Liver (tissue), 9 donors: Measurements from ENCODE around the gene ANKRD11. TPM values are rescaled to one million over a fixed set of nuclear protein-coding genes. Genes with fewer than 3 reads are reported as not detected.

ENCODE experiments used
- DNase-seq: peaks from one replicate; pipeline ENCODE4 v3.0.0-alpha.2; 2017; ENCODE audit warnings: low spot score
- H3K27ac ChIP-seq, 2 donors: one replicate each; pipeline ENCODE4 v1.7.0; 2013; ENCODE audit warnings: inconsistent platforms in 2 of 2, low read length in 2 of 2, control low read depth in 1 of 2, low read depth in 1 of 2, mild to moderate bottlenecking in 1 of 2
- H3K27me3 ChIP-seq, 4 donors: one replicate each; pipeline versions ENCODE4 v1.6.1 to v1.7.0; 2013; ENCODE audit warnings: low read length in 3 of 4, inconsistent platforms in 1 of 4, mild to moderate bottlenecking in 1 of 4, moderate library complexity in 1 of 4; ENCODE audit not compliant: control insufficient read depth in 4 of 4, insufficient read depth in 4 of 4
- H3K36me3 ChIP-seq, 4 donors: one replicate each; pipeline versions ENCODE4 v1.6.1 to v1.7.0; 2013; ENCODE audit warnings: low read length in 3 of 4, mild to moderate bottlenecking in 3 of 4, low read depth in 1 of 4, moderate library complexity in 1 of 4; ENCODE audit not compliant: control insufficient read depth in 4 of 4, insufficient read depth in 3 of 4
- H3K4me1 ChIP-seq, 4 donors: one replicate each; pipeline versions ENCODE4 v1.6.1 to v1.7.0; 2013; ENCODE audit warnings: low read length in 3 of 4, mild to moderate bottlenecking in 3 of 4, moderate library complexity in 1 of 4; ENCODE audit not compliant: control insufficient read depth in 4 of 4, insufficient read depth in 4 of 4
- H3K4me3 ChIP-seq, 3 donors: one replicate each; pipeline versions ENCODE4 v1.6.1 to v1.7.0; 2013; ENCODE audit warnings: low read length in 3 of 3, control low read depth in 1 of 3, low read depth in 1 of 3, mild to moderate bottlenecking in 1 of 3
- H3K9ac ChIP-seq, 2 donors: one replicate each; pipeline ENCODE4 v1.7.0; 2013; ENCODE audit warnings: low read length in 2 of 2, mild to moderate bottlenecking in 2 of 2, moderate library complexity in 2 of 2, control low read depth in 1 of 2, low read depth in 1 of 2
- H3K9me3 ChIP-seq, 4 donors: one replicate each; pipeline versions ENCODE4 v1.6.1 to v1.7.0; 2013; ENCODE audit warnings: low read length in 3 of 4; ENCODE audit not compliant: control insufficient read depth in 4 of 4
- FOXA1 ChIP-seq: IDR thresholded peaks from 2 replicates; pipeline ENCODE4 v1.6.1; 2016; ENCODE audit warnings: antibody characterized with exemption
- GABPA ChIP-seq, 2 donors: IDR thresholded peaks in 1 of 2; conservative IDR thresholded peaks in 1 of 2; 2 replicates each; pipeline ENCODE4 v1.6.1; 2016; ENCODE audit warnings: antibody characterized with exemption in 2 of 2, mild to moderate bottlenecking in 1 of 2, moderate library complexity in 1 of 2
- HNF4A ChIP-seq, 2 donors: conservative IDR thresholded peaks; 2 replicates each; pipeline ENCODE4 v1.6.1; 2016; ENCODE audit warnings: antibody characterized with exemption in 2 of 2, mild to moderate bottlenecking in 2 of 2
- HNF4G ChIP-seq: IDR thresholded peaks from 2 replicates; pipeline ENCODE4 v1.6.1; 2016; ENCODE audit warnings: antibody characterized with exemption
- NR2F2 ChIP-seq: IDR thresholded peaks from 2 replicates; pipeline ENCODE4 v1.6.1; 2016; ENCODE audit warnings: antibody characterized with exemption
- TAF1 ChIP-seq: conservative IDR thresholded peaks from 2 replicates; pipeline ENCODE4 v1.6.1; 2016; ENCODE audit warnings: antibody characterized with exemption, mild to moderate bottlenecking
- YY1 ChIP-seq: IDR thresholded peaks from 2 replicates; pipeline ENCODE4 v1.6.1; 2016; ENCODE audit warnings: antibody characterized with exemption, mild to moderate bottlenecking
- WGBS: extraction: QIAGEN DNeasy Blood & Tissue Kit; methylation state at CpG from one replicate; pipeline ENCODE4 v1.1.7; 2013; 5-methylcytosine and 5-hydroxymethylcytosine counted together
- polyA plus RNA-seq, 2 donors: library from polyadenylated mRNA; stranded (reverse) in 1 of 2; unstranded in 1 of 2; fragments of 200-250 nt in 1 of 2; fragments of >200 nt in 1 of 2; fragmentation: Nextera tagmentation in 1 of 2; extraction: Ambion mirVana in 1 of 2; gene quantifications; one replicate each; pipeline versions ENCODE4 v1.2.1 to v1.2.3, GENCODE V29; 2013 to 2015
- total RNA-seq, 2 donors: library from RNA; depleted of rRNA; stranded (reverse); fragments of >200 nt; gene quantifications; one replicate each; pipeline ENCODE4 v1.2.3, GENCODE V29; 2014
- TF ChIP-seq, protein P1 (sequence below): IDR thresholded peaks from 2 replicates; pipeline ENCODE4 v1.6.1; 2016; ENCODE audit warnings: antibody characterized with exemption
- TF ChIP-seq, protein P2 (sequence below): IDR thresholded peaks from 2 replicates; pipeline ENCODE4 v1.6.1; 2016; ENCODE audit warnings: antibody characterized with exemption
- TF ChIP-seq, protein P3 (sequence below): IDR thresholded peaks from 2 replicates; pipeline ENCODE4 v1.6.1; 2016; ENCODE audit warnings: antibody characterized with exemption
- TF ChIP-seq, protein P4 (sequence below): fragments of 150-350 bp; IDR thresholded peaks from 2 replicates; pipeline ENCODE4 v1.5.1; 2017; ENCODE audit warnings: improper control_type of control experiment, low read depth, low read length; ENCODE audit not compliant: missing input control
- donor health status: healthy.
- donor health status: healthy.
- donor health status: healthy.
- donor health status: healthy.
- donor health status: healthy.

The ANKRD11 gene
- total and polyA plus RNA-seq, 4 donors, result 16.3 to 55.1 (median 28.0) TPM

GRCh38 chr16:89507214-89507833, 17.0 kb upstream of the ANKRD11 start:
- WGBS, result 15% methylated on average over 42 of the region's 42 CpGs
- TF ChIP-seq NR2F2, result no peak
- no peak for DNase-seq
- peak overlapping the region; percentile 73 to 98 (median 85) for H3K4me3 ChIP-seq
- H3K36me3 ChIP-seq, result peaks cover 5 to 14% (median 10%) of the 10 kb centered on the region in 4 donors
- peaks cover 10 to 33% (median 27%) of the 10 kb centered on the region in 4 donors for H3K4me1 ChIP-seq
- H3K27ac ChIP-seq, result peak overlapping the region; percentile 92 to 95
- peak overlapping the region; percentile 8 to 50 for H3K9ac ChIP-seq
- no peaks in the 10 kb centered on the region for H3K27me3 ChIP-seq
- H3K9me3 ChIP-seq, result no peaks in the 10 kb centered on the region

DNA sequence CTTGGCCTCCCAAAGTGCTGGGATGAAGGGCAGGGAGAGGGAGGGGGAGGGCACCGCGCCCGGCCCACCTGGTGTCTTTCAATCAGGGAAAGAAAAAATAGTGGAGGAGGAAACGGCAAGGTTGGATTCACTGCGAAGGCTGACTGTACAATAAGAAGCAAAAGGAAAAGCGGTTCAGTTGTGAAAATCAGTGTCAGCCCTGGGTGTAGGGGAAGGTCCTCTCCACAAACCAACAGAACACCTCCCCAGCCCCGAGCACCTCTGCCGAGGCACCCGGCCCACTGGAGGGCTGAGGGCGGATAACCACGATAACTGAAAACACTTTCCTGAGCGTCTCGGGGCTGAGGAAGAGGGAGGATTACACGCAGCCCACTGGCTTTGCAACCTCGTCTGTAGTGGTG, 16.4 kb upstream of the ANKRD11 start:
- Histone ChIP-seq H3K4me3 (peak overlapping the region in 1 of 3 donors; percentile 98), H3K4me1 (peaks cover 10 to 36% (median 27%) of the 10 kb centered on the region in 4 donors), H3K27ac (peak overlapping the region; percentile 92 to 95), H3K36me3 (peaks cover 5 to 14% (median 9%) of the 10 kb centered on the region in 4 donors), H3K27me3 (no peaks in the 10 kb centered on the region), H3K9me3 (no peaks in the 10 kb centered on the region), H3K9ac (peak overlapping the region in 1 of 2 donors; percentile 50)
- TF ChIP-seq FOXA1, result no peak
- TF ChIP-seq GABPA (IDR thresholded peaks at IDR 0.05 in 1 of 2, conservative IDR thresholded peaks at IDR 0.05 in 1 of 2), result no peak
- TF ChIP-seq HNF4G, result no peak
- TF ChIP-seq HNF4A (conservative IDR thresholded peaks at IDR 0.05), result no peak
- TF ChIP-seq, protein P1, sequence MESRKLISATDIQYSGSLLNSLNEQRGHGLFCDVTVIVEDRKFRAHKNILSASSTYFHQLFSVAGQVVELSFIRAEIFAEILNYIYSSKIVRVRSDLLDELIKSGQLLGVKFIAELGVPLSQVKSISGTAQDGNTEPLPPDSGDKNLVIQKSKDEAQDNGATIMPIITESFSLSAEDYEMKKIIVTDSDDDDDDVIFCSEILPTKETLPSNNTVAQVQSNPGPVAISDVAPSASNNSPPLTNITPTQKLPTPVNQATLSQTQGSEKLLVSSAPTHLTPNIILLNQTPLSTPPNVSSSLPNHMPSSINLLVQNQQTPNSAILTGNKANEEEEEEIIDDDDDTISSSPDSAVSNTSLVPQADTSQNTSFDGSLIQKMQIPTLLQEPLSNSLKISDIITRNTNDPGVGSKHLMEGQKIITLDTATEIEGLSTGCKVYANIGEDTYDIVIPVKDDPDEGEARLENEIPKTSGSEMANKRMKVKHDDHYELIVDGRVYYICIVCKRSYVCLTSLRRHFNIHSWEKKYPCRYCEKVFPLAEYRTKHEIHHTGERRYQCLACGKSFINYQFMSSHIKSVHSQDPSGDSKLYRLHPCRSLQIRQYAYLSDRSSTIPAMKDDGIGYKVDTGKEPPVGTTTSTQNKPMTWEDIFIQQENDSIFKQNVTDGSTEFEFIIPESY, result no peak
- TF ChIP-seq, protein P2, sequence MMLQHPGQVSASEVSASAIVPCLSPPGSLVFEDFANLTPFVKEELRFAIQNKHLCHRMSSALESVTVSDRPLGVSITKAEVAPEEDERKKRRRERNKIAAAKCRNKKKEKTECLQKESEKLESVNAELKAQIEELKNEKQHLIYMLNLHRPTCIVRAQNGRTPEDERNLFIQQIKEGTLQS, result no peak
- TF ChIP-seq, protein P3, sequence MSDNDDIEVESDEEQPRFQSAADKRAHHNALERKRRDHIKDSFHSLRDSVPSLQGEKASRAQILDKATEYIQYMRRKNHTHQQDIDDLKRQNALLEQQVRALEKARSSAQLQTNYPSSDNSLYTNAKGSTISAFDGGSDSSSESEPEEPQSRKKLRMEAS, result no peak
- TF ChIP-seq, protein P4, sequence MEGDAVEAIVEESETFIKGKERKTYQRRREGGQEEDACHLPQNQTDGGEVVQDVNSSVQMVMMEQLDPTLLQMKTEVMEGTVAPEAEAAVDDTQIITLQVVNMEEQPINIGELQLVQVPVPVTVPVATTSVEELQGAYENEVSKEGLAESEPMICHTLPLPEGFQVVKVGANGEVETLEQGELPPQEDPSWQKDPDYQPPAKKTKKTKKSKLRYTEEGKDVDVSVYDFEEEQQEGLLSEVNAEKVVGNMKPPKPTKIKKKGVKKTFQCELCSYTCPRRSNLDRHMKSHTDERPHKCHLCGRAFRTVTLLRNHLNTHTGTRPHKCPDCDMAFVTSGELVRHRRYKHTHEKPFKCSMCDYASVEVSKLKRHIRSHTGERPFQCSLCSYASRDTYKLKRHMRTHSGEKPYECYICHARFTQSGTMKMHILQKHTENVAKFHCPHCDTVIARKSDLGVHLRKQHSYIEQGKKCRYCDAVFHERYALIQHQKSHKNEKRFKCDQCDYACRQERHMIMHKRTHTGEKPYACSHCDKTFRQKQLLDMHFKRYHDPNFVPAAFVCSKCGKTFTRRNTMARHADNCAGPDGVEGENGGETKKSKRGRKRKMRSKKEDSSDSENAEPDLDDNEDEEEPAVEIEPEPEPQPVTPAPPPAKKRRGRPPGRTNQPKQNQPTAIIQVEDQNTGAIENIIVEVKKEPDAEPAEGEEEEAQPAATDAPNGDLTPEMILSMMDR, result no peak
- no peak for TF ChIP-seq YY1
- no peak for TF ChIP-seq TAF1
- WGBS, result 65% methylated on average over 15 of the region's 15 CpGs
- no peak for DNase-seq

DNA sequence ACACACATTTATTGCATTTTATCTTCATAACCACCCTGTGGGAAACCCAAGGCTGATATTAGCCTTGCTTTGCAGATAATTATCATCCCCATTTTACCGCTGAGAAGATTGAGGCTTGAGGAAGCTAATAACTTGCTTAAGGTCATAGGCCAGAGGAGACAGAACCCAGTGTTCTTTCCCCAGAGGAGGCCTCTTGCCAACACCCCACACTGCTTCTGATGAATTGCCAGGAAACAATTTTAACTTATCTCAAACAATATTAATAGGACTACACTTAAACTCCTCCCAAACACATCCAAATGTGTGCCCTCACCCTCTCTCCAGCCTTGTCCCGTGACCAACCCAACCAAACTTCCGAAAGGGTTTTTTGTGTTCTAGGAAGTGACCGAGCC, 15.7 kb upstream of the ANKRD11 start:
- peaks cover 10 to 36% (median 27%) of the 10 kb centered on the region in 4 donors for H3K4me1 ChIP-seq
- no peak overlapping the region for H3K4me3 ChIP-seq
- peaks cover 5 to 7% (median 6%) of the 10 kb centered on the region in 4 donors for H3K36me3 ChIP-seq
- 73% methylated on average over 4 of the region's 4 CpGs for WGBS
- H3K9me3 ChIP-seq, result no peaks in the 10 kb centered on the region
- DNase-seq, result no peak
- peak overlapping the region; percentile 58 to 85 for H3K27ac ChIP-seq
- TF ChIP-seq, protein P4, result no peak
- peak; percentile 98 for TF ChIP-seq NR2F2
- no peaks in the 10 kb centered on the region for H3K27me3 ChIP-seq
- peak overlapping the region in 1 of 2 donors; percentile 60 for H3K9ac ChIP-seq
